AG04449 (cell line): ENCODE measurements around the gene NTNG2.

ENCODE experiments used
- CTCF ChIA-PET: fragments of 350-600 bp; formaldehyde crosslinking; extraction: SDS; loops from one replicate; lab custom pipeline; 2021; ENCODE audit warnings: antibody characterized with exemption; lab: Yijun Ruan, JAX
- POLR2A ChIA-PET: fragments of 400-600, 350-600 bp; formaldehyde crosslinking; extraction: SDS; loops from one replicate; lab custom pipeline; 2020; ENCODE audit warnings: antibody characterized with exemption, inconsistent platforms; lab: Yijun Ruan, JAX
- DNase-seq: peaks from one replicate; pipeline ENCODE4 v3.0.0-alpha.2; 2010; ENCODE audit warnings: low read depth, low spot score
- H3K4me3 ChIP-seq: 2 replicates; pipeline ENCODE4 v1.5.1; 2011; ENCODE audit warnings: low read depth, mild to moderate bottlenecking, control low read depth, low read length
- TF ChIP-seq, protein P1 (sequence below): IDR thresholded peaks from one replicate; pipeline ENCODE4 v1.5.1; 2011; ENCODE audit warnings: mild to moderate bottlenecking, moderate library complexity, low read length, control low read depth, inconsistent platforms; ENCODE audit not compliant: insufficient read depth; ENCODE audit errors: missing control alignments

The NTNG2 gene

DNA sequence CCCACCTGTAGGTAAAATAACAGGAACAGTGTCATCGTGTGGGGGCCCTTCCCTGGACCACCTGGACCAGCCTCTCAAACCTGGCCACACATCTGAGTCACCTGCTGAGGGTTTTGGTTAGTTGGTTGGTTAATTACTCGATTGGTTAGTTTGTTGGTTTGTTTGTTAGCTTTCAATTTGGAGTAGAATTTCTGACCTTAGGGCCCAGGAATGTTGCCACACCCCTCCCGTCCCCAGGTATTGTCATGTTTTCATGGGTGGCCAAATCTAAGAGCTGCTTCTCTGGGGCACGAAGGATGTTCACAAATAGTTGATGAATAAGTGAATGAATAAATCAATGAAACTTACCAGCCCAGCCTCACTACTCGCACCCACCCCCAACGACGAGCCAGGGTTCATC is 21.9 kb downstream of the NTNG2 start:
- DNase-seq, result no peak
- H3K4me3 ChIP-seq, result no peak overlapping the region
- POLR2A ChIA-PET, result no interaction called here
- TF ChIP-seq, protein P1, sequence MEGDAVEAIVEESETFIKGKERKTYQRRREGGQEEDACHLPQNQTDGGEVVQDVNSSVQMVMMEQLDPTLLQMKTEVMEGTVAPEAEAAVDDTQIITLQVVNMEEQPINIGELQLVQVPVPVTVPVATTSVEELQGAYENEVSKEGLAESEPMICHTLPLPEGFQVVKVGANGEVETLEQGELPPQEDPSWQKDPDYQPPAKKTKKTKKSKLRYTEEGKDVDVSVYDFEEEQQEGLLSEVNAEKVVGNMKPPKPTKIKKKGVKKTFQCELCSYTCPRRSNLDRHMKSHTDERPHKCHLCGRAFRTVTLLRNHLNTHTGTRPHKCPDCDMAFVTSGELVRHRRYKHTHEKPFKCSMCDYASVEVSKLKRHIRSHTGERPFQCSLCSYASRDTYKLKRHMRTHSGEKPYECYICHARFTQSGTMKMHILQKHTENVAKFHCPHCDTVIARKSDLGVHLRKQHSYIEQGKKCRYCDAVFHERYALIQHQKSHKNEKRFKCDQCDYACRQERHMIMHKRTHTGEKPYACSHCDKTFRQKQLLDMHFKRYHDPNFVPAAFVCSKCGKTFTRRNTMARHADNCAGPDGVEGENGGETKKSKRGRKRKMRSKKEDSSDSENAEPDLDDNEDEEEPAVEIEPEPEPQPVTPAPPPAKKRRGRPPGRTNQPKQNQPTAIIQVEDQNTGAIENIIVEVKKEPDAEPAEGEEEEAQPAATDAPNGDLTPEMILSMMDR, result no peak
- CTCF ChIA-PET, result interaction anchor here (15.2 kb wide), 1 partner anchor 15 kb away, joined by 131 read pairs; no protein-coding TSS in a partner anchor

- ChIA-PET CTCF (interaction anchor here (15.2 kb wide), 1 partner anchor 15 kb away, joined by 131 read pairs; no protein-coding TSS in a partner anchor), POLR2A (no interaction called here)
- no peak overlapping the region for H3K4me3 ChIP-seq
- TF ChIP-seq, protein P1, result no peak
- DNase-seq, result no peak
Observed at GRCh38 chr9:132184124-132184523, 22.3 kb downstream of the NTNG2 start.

GRCh38 chr9:132185073-132186009 is 23.5 kb downstream of the NTNG2 start:
- DNase-seq, result no peak
- POLR2A ChIA-PET, result no interaction called here
- CTCF ChIA-PET, result interaction anchor here (0.8 to 15.2 kb wide), 3 partner anchors 9 to 51 kb away, joined by 3 to 131 read pairs (median 4); no protein-coding TSS in a partner anchor
- H3K4me3 ChIP-seq, result no peak overlapping the region
- TF ChIP-seq, protein P1, result no peak

GRCh38 chr9:132187121-132187620 is 25.3 kb downstream of the NTNG2 start:
- TF ChIP-seq, protein P1, result no peak
- no peak overlapping the region for H3K4me3 ChIP-seq
- no peak for DNase-seq

GRCh38 chr9:132190966-132191365 is 29.1 kb downstream of the NTNG2 start:
- no peak for DNase-seq
- no peak overlapping the region for H3K4me3 ChIP-seq
- POLR2A ChIA-PET, result no interaction called here
- TF ChIP-seq, protein P1, result no peak
- CTCF ChIA-PET, result interaction anchor here (1.2 to 15.2 kb wide), 4 partner anchors 22 to 78 kb away, joined by 3 to 131 read pairs (median 5); no protein-coding TSS in a partner anchor

More at GRCh38 chr9:132187121-132187620, 25.3 kb downstream of the NTNG2 start:
- CTCF ChIA-PET, result interaction anchor here (15.2 kb wide), 1 partner anchor 18 kb away, joined by 131 read pairs; no protein-coding TSS in a partner anchor
- POLR2A ChIA-PET, result no interaction called here

DNA sequence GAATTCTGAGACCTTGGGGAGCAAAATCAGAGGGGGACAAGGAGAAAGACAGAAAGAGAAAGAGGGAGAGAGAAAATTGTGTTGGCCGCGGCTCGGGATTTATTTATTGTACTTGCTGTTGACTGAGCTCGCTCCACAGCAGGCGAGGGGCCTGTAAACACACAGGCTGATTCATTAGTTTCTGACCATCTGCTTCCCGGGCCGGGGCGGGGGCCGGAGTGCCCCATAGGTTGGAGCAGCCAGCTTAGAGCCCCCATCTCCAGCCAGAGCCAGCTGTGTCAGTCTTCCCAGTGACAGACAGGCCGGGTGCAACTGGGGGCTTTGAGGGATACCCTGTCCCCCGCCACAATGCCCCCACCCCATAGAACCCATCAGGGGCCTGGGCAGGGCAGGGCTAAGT is 30.9 kb downstream of the NTNG2 start:
- ChIA-PET CTCF (interaction anchor here (0.7 to 1.6 kb wide), 6 partner anchors 9 to 60 kb away, joined by 3 to 5 read pairs (median 3); no protein-coding TSS in a partner anchor), POLR2A (no interaction called here)
- TF ChIP-seq, protein P1, result no peak
- DNase-seq, result no peak
- H3K4me3 ChIP-seq, result no peak overlapping the region
